ENCODE results near the gene SNX11.

The SNX11 gene

DNA sequence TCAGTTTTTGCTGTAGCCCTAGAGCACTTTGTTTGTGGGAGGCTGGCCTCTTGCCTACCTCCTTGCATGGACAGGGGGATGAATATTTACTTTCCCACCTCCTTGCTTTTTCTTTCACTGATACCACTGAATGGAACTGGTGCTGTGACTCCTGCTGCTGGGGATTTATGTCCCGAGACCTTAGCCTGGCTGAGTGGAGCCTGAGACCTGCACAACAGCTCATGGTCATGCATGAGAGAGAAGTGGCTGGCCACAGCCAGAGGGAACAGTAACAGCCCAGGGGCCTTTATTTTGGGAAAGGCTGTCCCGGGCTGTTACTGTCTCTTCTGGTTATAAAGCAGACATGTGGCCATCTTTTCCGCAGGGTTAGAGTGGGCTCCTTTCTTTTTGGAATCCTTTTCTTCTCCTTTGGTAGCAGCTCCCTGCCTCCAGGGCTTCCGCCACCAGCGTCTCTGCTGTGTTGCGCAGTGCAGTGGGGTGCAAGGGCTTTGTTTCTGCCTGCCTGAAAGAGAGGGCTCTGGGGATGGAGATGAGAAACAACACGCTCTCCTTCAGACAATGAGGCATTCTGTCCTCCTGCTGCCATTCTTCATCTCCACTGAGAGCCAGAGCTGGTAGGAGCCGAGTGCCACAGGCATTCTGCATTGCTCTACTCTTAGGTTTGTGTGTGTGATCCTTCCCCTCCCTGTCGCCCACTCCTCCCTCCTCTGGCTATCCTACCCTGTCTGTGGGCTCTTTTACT is 14.5 kb downstream of the SNX11 start:
- Histone ChIP-seq H3K4me3 (IDR thresholded peaks at IDR 0.05; ENCODE audit: insufficient read depth, low read depth, low read length) (no peak overlapping the region), H3K79me2 (ENCODE audit: insufficient read depth, low read depth) (no peaks in the 10 kb centered on the region), H4K20me1 (ENCODE audit: insufficient read depth) (no peaks in the 10 kb centered on the region), H3K36me3 (ENCODE audit: insufficient read depth) (no peaks in the 10 kb centered on the region), H2AFZ (ENCODE audit: low read depth) (no peak overlapping the region), H3K27ac (no peak overlapping the region), H3K4me2 (no peak overlapping the region), H3K4me1 (ENCODE audit: low read depth, poor library complexity, severe bottlenecking) (no peaks in the 10 kb centered on the region), H3K9ac (no peak overlapping the region), H3K27me3 (ENCODE audit: insufficient read depth, low read depth) (no peaks in the 10 kb centered on the region)
- TF ChIP-seq, protein P1, sequence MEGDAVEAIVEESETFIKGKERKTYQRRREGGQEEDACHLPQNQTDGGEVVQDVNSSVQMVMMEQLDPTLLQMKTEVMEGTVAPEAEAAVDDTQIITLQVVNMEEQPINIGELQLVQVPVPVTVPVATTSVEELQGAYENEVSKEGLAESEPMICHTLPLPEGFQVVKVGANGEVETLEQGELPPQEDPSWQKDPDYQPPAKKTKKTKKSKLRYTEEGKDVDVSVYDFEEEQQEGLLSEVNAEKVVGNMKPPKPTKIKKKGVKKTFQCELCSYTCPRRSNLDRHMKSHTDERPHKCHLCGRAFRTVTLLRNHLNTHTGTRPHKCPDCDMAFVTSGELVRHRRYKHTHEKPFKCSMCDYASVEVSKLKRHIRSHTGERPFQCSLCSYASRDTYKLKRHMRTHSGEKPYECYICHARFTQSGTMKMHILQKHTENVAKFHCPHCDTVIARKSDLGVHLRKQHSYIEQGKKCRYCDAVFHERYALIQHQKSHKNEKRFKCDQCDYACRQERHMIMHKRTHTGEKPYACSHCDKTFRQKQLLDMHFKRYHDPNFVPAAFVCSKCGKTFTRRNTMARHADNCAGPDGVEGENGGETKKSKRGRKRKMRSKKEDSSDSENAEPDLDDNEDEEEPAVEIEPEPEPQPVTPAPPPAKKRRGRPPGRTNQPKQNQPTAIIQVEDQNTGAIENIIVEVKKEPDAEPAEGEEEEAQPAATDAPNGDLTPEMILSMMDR (conservative IDR thresholded peaks at IDR 0.05; ENCODE audit: low read depth, low read length), result no peak

DNA sequence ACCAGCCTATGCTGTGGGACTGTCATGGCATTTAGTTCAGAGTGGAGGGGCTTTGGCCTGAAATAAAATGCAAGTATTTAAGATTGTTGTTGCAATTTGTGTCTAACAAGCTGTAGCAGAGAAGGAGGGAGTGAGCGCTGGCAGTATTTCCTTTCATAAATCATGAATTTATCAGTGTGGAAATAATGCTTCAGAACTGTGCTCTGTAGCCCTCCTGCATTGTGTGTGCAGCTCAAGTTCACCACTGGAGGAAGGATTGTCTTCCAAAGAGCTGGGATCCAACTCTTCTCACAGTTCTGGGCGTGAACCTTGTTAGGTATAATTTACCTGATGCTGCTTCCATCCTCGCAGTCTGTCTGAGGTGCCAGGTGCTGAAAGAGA is 15.1 kb downstream of the SNX11 start:
- Histone ChIP-seq H3K79me2 (ENCODE audit: insufficient read depth, low read depth) (no peaks in the 10 kb centered on the region), H4K20me1 (ENCODE audit: insufficient read depth) (no peaks in the 10 kb centered on the region), H2AFZ (ENCODE audit: low read depth) (no peak overlapping the region), H3K9ac (no peak overlapping the region), H3K27me3 (ENCODE audit: insufficient read depth, low read depth) (no peaks in the 10 kb centered on the region), H3K4me2 (no peak overlapping the region), H3K4me3 (IDR thresholded peaks at IDR 0.05; ENCODE audit: insufficient read depth, low read depth, low read length) (no peak overlapping the region), H3K36me3 (ENCODE audit: insufficient read depth) (no peaks in the 10 kb centered on the region), H3K27ac (no peak overlapping the region), H3K4me1 (ENCODE audit: low read depth, poor library complexity, severe bottlenecking) (no peaks in the 10 kb centered on the region)
- TF ChIP-seq, protein P1 (conservative IDR thresholded peaks at IDR 0.05; ENCODE audit: low read depth, low read length), result no peak

DNA sequence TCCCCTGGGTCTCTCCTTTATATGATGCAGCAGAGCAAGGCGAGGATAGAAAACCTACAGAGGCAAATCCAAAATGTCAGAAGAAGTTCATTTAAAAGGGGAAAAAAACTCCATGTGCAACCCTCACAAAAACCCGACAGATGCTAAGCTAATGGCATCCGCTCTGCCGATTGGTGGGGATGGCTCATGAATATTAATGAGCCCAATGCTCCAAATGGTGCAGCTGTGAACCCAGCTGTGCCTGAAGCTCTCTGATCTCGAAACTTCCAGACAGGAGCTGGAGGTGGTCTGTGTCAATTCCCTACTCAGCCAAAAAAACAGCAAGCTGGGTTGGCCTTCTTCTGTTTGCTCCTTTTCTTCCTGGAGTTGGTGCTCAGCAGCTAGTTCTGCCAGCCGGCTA is 15.5 kb downstream of the SNX11 start:
- TF ChIP-seq, protein P1 (conservative IDR thresholded peaks at IDR 0.05; ENCODE audit: low read depth, low read length), result no peak
- Histone ChIP-seq H3K27me3 (ENCODE audit: insufficient read depth, low read depth) (no peaks in the 10 kb centered on the region), H3K4me3 (IDR thresholded peaks at IDR 0.05; ENCODE audit: insufficient read depth, low read depth, low read length) (no peak overlapping the region), H3K27ac (no peak overlapping the region), H3K4me1 (ENCODE audit: low read depth, poor library complexity, severe bottlenecking) (no peaks in the 10 kb centered on the region), H3K79me2 (ENCODE audit: insufficient read depth, low read depth) (no peaks in the 10 kb centered on the region), H3K36me3 (ENCODE audit: insufficient read depth) (no peaks in the 10 kb centered on the region), H4K20me1 (ENCODE audit: insufficient read depth) (no peaks in the 10 kb centered on the region), H3K4me2 (no peak overlapping the region), H2AFZ (ENCODE audit: low read depth) (no peak overlapping the region), H3K9ac (no peak overlapping the region)

DNA sequence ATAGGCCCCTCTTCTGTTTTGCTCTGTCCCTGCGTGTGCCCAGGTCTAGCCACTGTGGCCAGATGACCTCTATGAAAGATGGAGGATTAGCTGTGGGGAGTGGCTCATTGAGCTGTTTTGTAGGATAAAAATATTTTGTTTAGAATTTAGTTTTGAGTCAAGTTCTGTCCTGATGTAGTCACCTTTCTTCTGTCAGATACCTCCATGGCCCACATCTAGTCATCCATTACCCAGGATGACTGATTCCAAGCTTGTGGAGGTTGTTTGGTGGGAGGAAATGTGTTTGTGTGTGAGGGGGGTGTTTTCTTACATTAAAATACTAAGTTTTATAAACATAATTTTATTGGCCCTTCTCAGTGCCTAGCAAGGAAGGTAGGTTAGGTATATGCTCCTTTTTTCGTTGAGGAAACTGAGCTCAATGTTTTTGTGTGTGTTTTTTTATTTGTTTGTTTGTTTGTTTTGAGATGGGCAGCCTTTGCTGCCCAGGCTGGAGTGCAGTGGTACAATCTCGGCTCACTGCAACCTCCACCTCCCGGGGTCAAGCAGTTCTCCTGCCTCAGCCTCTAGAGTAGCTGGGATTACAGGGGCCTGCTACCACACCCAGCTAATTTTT is 16.3 kb downstream of the SNX11 start:
- Histone ChIP-seq H3K4me1 (ENCODE audit: low read depth, poor library complexity, severe bottlenecking) (no peaks in the 10 kb centered on the region), H3K4me3 (IDR thresholded peaks at IDR 0.05; ENCODE audit: insufficient read depth, low read depth, low read length) (no peak overlapping the region), H2AFZ (ENCODE audit: low read depth) (no peak overlapping the region), H3K36me3 (ENCODE audit: insufficient read depth) (no peaks in the 10 kb centered on the region), H3K79me2 (ENCODE audit: insufficient read depth, low read depth) (no peaks in the 10 kb centered on the region), H3K4me2 (no peak overlapping the region), H3K27me3 (ENCODE audit: insufficient read depth, low read depth) (no peaks in the 10 kb centered on the region), H4K20me1 (ENCODE audit: insufficient read depth) (no peaks in the 10 kb centered on the region), H3K9ac (no peak overlapping the region), H3K27ac (no peak overlapping the region)
- TF ChIP-seq, protein P1 (conservative IDR thresholded peaks at IDR 0.05; ENCODE audit: low read depth, low read length), result no peak
